PFSK-1 (cell line): ENCODE results near the gene MEPCE.
A peak's percentile ranks its signal among the peaks of the same experiment; 100 is the strongest.

Experiments
- FOXP2 ChIP-seq: optimal IDR thresholded peaks from 2 replicates; pipeline ENCODE3; 2011; ENCODE audit warnings: borderline replicate concordance, control low read depth, inconsistent platforms; ENCODE audit not compliant: insufficient read depth; ENCODE audit errors: extremely low read length, extremely low read depth
- POLR2AphosphoS5 ChIP-seq: IDR thresholded peaks from 2 replicates; pipeline ENCODE4 v1.6.1; 2012; ENCODE audit warnings: low read depth, mild to moderate bottlenecking, control low read depth, low read length, moderate library complexity
- SIN3A ChIP-seq: IDR thresholded peaks from 2 replicates; pipeline ENCODE4 v1.6.1; 2012; ENCODE audit warnings: mild to moderate bottlenecking, low read length, moderate library complexity, borderline replicate concordance; ENCODE audit not compliant: insufficient read depth
- TAF1 ChIP-seq: IDR thresholded peaks from 2 replicates; pipeline ENCODE4 v1.6.1; 2012; ENCODE audit warnings: low read length, control low read depth, borderline replicate concordance; ENCODE audit not compliant: insufficient read depth
- TF ChIP-seq, protein P1 (sequence below), 2 experiments: IDR thresholded peaks; 2 replicates each; pipeline versions ENCODE4 v1.6.1 to v1.8.0; 2011 to 2012; ENCODE audit warnings: low read depth in 2 of 2, low read length in 2 of 2, control low read depth in 1 of 2, inconsistent platforms in 1 of 2, mild to moderate bottlenecking in 1 of 2, moderate library complexity in 1 of 2; ENCODE audit not compliant: insufficient read depth in 1 of 2

MEPCE gene

DNA sequence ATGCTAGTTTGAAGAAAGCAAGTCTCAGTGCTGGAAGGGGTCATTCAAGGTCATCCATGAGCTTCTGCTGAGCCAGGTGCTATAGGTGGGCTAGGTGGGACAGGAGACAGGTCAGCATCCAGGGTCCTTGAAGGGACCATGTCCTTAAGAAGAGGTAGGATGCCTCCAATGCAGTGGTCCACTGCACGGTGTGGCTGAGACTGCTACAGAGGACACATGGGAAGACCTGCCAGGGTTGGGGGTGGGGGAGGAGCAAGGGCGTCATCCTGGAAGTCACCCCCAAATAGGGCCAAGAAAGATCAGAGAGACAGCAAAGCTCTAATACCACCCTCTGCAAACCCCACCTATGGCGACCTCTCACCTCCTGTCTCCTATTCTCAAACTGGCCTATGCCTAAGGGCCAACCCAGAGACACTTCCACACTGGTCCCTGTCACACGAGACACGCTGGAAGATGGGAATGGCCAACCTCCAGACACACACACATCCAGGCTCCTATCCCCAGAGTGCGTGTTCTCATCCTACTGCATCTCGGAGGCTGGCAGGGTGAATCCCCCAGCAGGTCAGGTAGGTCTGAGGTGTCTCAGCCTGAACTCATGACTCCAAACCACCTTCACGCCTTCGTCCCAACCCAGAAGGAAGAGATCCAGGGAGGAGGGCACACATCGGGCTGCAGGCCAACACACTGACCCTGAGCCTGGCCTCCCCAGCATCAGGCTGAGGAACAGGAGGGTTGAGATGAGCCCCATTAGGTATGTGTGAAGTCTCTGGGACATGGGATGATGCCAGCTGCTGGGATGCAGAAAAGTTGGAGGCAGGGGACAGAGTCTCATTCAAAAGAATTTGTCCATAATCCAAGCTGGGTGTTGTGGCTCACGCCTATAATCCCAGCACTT lies 12.3 kb downstream of the MEPCE start:
- TF ChIP-seq FOXP2: no peak
- TF ChIP-seq POLR2AphosphoS5: no peak
- TF ChIP-seq, protein P1, sequence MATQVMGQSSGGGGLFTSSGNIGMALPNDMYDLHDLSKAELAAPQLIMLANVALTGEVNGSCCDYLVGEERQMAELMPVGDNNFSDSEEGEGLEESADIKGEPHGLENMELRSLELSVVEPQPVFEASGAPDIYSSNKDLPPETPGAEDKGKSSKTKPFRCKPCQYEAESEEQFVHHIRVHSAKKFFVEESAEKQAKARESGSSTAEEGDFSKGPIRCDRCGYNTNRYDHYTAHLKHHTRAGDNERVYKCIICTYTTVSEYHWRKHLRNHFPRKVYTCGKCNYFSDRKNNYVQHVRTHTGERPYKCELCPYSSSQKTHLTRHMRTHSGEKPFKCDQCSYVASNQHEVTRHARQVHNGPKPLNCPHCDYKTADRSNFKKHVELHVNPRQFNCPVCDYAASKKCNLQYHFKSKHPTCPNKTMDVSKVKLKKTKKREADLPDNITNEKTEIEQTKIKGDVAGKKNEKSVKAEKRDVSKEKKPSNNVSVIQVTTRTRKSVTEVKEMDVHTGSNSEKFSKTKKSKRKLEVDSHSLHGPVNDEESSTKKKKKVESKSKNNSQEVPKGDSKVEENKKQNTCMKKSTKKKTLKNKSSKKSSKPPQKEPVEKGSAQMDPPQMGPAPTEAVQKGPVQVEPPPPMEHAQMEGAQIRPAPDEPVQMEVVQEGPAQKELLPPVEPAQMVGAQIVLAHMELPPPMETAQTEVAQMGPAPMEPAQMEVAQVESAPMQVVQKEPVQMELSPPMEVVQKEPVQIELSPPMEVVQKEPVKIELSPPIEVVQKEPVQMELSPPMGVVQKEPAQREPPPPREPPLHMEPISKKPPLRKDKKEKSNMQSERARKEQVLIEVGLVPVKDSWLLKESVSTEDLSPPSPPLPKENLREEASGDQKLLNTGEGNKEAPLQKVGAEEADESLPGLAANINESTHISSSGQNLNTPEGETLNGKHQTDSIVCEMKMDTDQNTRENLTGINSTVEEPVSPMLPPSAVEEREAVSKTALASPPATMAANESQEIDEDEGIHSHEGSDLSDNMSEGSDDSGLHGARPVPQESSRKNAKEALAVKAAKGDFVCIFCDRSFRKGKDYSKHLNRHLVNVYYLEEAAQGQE (IDR thresholded peaks at IDR 0.05; ENCODE audit: insufficient read depth in 1 of 2, low read depth in 2 of 2, low read length in 2 of 2): no peak
- no peak for TF ChIP-seq TAF1
- TF ChIP-seq SIN3A: no peak

- TF ChIP-seq TAF1 (no peak), SIN3A (no peak), POLR2AphosphoS5 (no peak), FOXP2 (no peak)
- TF ChIP-seq, protein P1 (IDR thresholded peaks at IDR 0.05; ENCODE audit: insufficient read depth in 1 of 2, low read depth in 2 of 2, low read length in 2 of 2): no peak
Measured at GRCh38 chr7:100443096-100443840, 13.6 kb downstream of the MEPCE start.

DNA sequence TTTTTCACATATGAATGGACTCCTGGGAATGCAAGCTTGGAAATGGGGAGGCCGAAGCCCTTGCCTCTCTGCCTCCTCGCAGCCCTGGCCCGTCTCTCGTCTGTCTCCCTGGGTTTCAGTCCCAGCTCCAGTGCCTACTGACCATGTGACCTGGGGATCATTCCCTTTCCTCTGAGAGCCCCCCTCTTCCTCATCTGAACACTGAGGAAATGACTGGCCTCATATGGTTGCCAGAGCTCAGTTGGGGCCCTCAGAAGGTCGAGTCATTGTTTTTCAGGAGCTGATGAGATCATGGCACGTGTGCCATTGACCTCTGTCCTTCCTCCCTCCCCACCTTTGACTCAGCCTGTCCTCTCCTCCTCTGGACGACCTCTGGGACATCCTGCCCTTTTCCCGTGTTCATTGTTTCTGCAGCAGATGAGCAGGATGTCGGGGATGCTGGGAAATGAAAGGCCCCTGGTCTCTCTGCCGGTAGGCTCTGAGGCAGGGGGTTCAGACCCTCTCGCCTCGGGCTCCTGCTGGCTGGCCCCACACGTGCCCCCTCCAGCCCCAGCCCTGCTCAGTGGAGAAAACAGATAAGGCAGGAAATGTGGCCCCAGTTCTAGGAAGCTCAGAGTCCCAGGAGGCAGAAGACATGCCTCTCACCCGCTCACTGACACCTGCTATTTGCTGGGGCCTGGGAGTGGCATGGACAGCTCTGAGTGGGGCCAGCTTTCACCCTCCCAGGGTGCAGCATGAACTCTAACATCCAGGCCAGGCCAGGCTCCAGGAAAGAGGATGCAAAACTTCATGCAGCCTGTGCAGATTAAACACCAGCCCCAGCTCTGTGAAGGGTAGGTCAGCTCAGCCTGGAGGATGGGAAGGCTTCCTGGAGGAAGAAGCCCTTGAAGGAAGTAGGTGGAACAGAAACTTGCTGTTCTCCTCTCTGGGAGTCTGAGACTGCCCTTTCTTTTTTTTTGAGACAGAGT lies 15.0 kb downstream of the MEPCE start:
- TF ChIP-seq FOXP2: peak; percentile 86
- TF ChIP-seq, protein P1 (IDR thresholded peaks at IDR 0.05; ENCODE audit: insufficient read depth in 1 of 2, low read depth in 2 of 2, low read length in 2 of 2): peak; percentile 35 to 39; a peak in 2 of 4 replicates
- TF ChIP-seq POLR2AphosphoS5: no peak

- no peak for TF ChIP-seq SIN3A
- TF ChIP-seq TAF1: no peak
- TF ChIP-seq, protein P1 (IDR thresholded peaks at IDR 0.05; ENCODE audit: insufficient read depth in 1 of 2, low read depth in 2 of 2, low read length in 2 of 2): no peak
Measured at GRCh38 chr7:100446040-100446439, 16.4 kb downstream of the MEPCE start.
